ENCODE measurements around the gene MFAP5. TPM values are rescaled to one million over a fixed set of nuclear protein-coding genes. Genes with fewer than 3 reads are reported as not detected.

Gene MFAP5
- total RNA-seq, 2 donors from 2014 or later: 2.8 to 13.4 TPM

- no peaks in the 10 kb centered on the region for H3K27me3 ChIP-seq (replicated peaks; ENCODE audit: insufficient read depth)
- TF ChIP-seq, protein P1, sequence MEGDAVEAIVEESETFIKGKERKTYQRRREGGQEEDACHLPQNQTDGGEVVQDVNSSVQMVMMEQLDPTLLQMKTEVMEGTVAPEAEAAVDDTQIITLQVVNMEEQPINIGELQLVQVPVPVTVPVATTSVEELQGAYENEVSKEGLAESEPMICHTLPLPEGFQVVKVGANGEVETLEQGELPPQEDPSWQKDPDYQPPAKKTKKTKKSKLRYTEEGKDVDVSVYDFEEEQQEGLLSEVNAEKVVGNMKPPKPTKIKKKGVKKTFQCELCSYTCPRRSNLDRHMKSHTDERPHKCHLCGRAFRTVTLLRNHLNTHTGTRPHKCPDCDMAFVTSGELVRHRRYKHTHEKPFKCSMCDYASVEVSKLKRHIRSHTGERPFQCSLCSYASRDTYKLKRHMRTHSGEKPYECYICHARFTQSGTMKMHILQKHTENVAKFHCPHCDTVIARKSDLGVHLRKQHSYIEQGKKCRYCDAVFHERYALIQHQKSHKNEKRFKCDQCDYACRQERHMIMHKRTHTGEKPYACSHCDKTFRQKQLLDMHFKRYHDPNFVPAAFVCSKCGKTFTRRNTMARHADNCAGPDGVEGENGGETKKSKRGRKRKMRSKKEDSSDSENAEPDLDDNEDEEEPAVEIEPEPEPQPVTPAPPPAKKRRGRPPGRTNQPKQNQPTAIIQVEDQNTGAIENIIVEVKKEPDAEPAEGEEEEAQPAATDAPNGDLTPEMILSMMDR (IDR thresholded peaks at IDR 0.05): no peak
- TF ChIP-seq POLR2AphosphoS5 (IDR thresholded peaks at IDR 0.05) (no peak), POLR2A (IDR thresholded peaks at IDR 0.05) (no peak)
- H3K9me3 ChIP-seq: no peaks in the 10 kb centered on the region
- H3K36me3 ChIP-seq: no peaks in the 10 kb centered on the region
- no peak for DNase-seq (ENCODE audit: low spot score)
- no peak overlapping the region for H3K27ac ChIP-seq
- 76% methylated on average over 2 of the region's 2 CpGs for WGBS
- no peak overlapping the region for H3K4me3 ChIP-seq
- H3K4me1 ChIP-seq (replicated peaks): no peaks in the 10 kb centered on the region
- intact Hi-C loops (cut with DNase I): no loop called here
Observed at GRCh38 chr12:8667270-8667669, 4.6 kb upstream of the MFAP5 start.

GRCh38 chr12:8665759-8666158 lies 3.1 kb upstream of the MFAP5 start:
- peak; percentile 54 for TF ChIP-seq POLR2AphosphoS5 (IDR thresholded peaks at IDR 0.05)
- TF ChIP-seq, protein P1 (IDR thresholded peaks at IDR 0.05): no peak
- 21% methylated on average over 4 of the region's 4 CpGs for WGBS
- H3K4me3 ChIP-seq: no peak overlapping the region
- no peaks in the 10 kb centered on the region for H3K9me3 ChIP-seq
- peak; percentile 4 for DNase-seq (ENCODE audit: low spot score)
- intact Hi-C loops (cut with DNase I): no loop called here
- H3K27me3 ChIP-seq (replicated peaks; ENCODE audit: insufficient read depth): no peaks in the 10 kb centered on the region
- H3K36me3 ChIP-seq: no peaks in the 10 kb centered on the region
- H3K27ac ChIP-seq: no peak overlapping the region
- no peaks in the 10 kb centered on the region for H3K4me1 ChIP-seq (replicated peaks)

- intact Hi-C loops (cut with DNase I): no loop called here
- 88% methylated on average over 5 of the region's 5 CpGs for WGBS
- Histone ChIP-seq H3K4me1 (replicated peaks) (no peaks in the 10 kb centered on the region), H3K9me3 (no peaks in the 10 kb centered on the region), H3K36me3 (no peaks in the 10 kb centered on the region), H3K27ac (no peak overlapping the region), H3K27me3 (replicated peaks; ENCODE audit: insufficient read depth) (no peaks in the 10 kb centered on the region), H3K4me3 (no peak overlapping the region)
- TF ChIP-seq POLR2A (IDR thresholded peaks at IDR 0.05): no peak
- peak; percentile 13 for TF ChIP-seq POLR2AphosphoS5 (IDR thresholded peaks at IDR 0.05)
- TF ChIP-seq, protein P1 (IDR thresholded peaks at IDR 0.05): no peak
- DNase-seq (ENCODE audit: low spot score): no peak
Observed at GRCh38 chr12:8664228-8664913, 1.7 kb upstream of the MFAP5 start.

DNA sequence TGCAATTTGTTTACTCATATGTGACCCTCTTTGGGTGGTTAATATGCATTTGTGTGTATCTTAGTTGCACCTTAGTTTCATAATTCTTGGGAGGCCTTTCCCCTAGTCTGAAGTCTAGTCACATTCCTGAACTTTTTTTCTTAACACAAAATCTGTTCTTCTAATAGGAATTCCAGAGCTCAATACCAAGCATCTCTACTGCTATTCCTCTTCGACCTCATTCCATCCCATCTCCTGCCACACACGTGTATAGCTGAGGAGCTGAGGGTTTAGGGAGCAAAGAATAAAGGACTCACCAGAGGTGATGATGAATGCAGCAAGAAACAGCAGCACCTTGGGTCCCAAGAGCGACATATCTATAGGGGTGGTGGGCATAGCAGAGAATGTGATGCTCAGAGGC lies 875 bp downstream of the MFAP5 start:
- no peaks in the 10 kb centered on the region for H3K9me3 ChIP-seq
- H3K27ac ChIP-seq: no peak overlapping the region
- H3K4me3 ChIP-seq: no peak overlapping the region
- TF ChIP-seq, protein P1 (IDR thresholded peaks at IDR 0.05): no peak
- no peak for TF ChIP-seq POLR2A (IDR thresholded peaks at IDR 0.05)
- TF ChIP-seq POLR2AphosphoS5 (IDR thresholded peaks at IDR 0.05): no peak
- no peaks in the 10 kb centered on the region for H3K4me1 ChIP-seq (replicated peaks)
- no peaks in the 10 kb centered on the region for H3K27me3 ChIP-seq (replicated peaks; ENCODE audit: insufficient read depth)
- WGBS: 77% methylated on average over 3 of the region's 3 CpGs
- intact Hi-C loops (cut with DNase I): no loop called here
- H3K36me3 ChIP-seq: no peaks in the 10 kb centered on the region
- DNase-seq (ENCODE audit: low spot score): no peak

GRCh38 chr12:8661016-8661415 lies 1.6 kb downstream of the MFAP5 start:
- intact Hi-C loops (cut with DNase I): no loop called here
- no peak overlapping the region for H3K27ac ChIP-seq
- WGBS: 75% methylated on average over 3 of the region's 3 CpGs
- no peaks in the 10 kb centered on the region for H3K9me3 ChIP-seq
- H3K4me3 ChIP-seq: no peak overlapping the region
- no peak for TF ChIP-seq POLR2A (IDR thresholded peaks at IDR 0.05)
- TF ChIP-seq, protein P1 (IDR thresholded peaks at IDR 0.05): no peak
- no peak for TF ChIP-seq POLR2AphosphoS5 (IDR thresholded peaks at IDR 0.05)
- H3K27me3 ChIP-seq (replicated peaks; ENCODE audit: insufficient read depth): no peaks in the 10 kb centered on the region
- H3K36me3 ChIP-seq: no peaks in the 10 kb centered on the region
- no peak for DNase-seq (ENCODE audit: low spot score)
- H3K4me1 ChIP-seq (replicated peaks): no peaks in the 10 kb centered on the region
